ENCODE results near the gene SKI.
A peak's percentile ranks its signal among the peaks of the same experiment; 100 is the strongest.

SKI gene

GRCh38 chr1:2208309-2209239, 19.5 kb upstream of the SKI start:
- H3K4me3 ChIP-seq (ENCODE audit: low read depth, low read length), result no peak overlapping the region
- DNase-seq (ENCODE audit: low read depth, low spot score), result peak; percentile 95
- no peak for TF ChIP-seq CTCF (IDR thresholded peaks at IDR 0.05; ENCODE audit: low read depth, low read length)
- in situ Hi-C loops (cut with HindIII; ENCODE audit: low sequenced_read_pairs), result no loop called here

- no peak for TF ChIP-seq CTCF (IDR thresholded peaks at IDR 0.05; ENCODE audit: low read depth, low read length)
Observed at GRCh38 chr1:2209400-2210083, 18.6 kb upstream of the SKI start.

GRCh38 chr1:2210084-2210653, 17.9 kb upstream of the SKI start:
- in situ Hi-C loops (cut with HindIII; ENCODE audit: low sequenced_read_pairs), result no loop called here
- H3K4me3 ChIP-seq (ENCODE audit: low read depth, low read length), result no peak overlapping the region
- no peak for TF ChIP-seq CTCF (IDR thresholded peaks at IDR 0.05; ENCODE audit: low read depth, low read length)
- DNase-seq (ENCODE audit: low read depth, low spot score), result no peak

More at GRCh38 chr1:2209400-2210083, 18.6 kb upstream of the SKI start:
- in situ Hi-C loops (cut with HindIII; ENCODE audit: low sequenced_read_pairs), result no loop called here
- H3K4me3 ChIP-seq (ENCODE audit: low read depth, low read length), result no peak overlapping the region
- DNase-seq (ENCODE audit: low read depth, low spot score), result no peak

- no peak overlapping the region for H3K4me3 ChIP-seq (ENCODE audit: low read depth, low read length)
- no peak for TF ChIP-seq CTCF (IDR thresholded peaks at IDR 0.05; ENCODE audit: low read depth, low read length)
- DNase-seq (ENCODE audit: low read depth, low spot score), result no peak
- in situ Hi-C loops (cut with HindIII; ENCODE audit: low sequenced_read_pairs), result no loop called here
Observed at GRCh38 chr1:2210786-2211185, 17.3 kb upstream of the SKI start.

GRCh38 chr1:2212274-2212531, 15.9 kb upstream of the SKI start:
- no peak for DNase-seq (ENCODE audit: low read depth, low spot score)
- peak overlapping the region; percentile 10 for H3K4me3 ChIP-seq (ENCODE audit: low read depth, low read length)
- in situ Hi-C loops (cut with HindIII; ENCODE audit: low sequenced_read_pairs), result no loop called here
- TF ChIP-seq CTCF (IDR thresholded peaks at IDR 0.05; ENCODE audit: low read depth, low read length), result no peak

GRCh38 chr1:2212532-2213491, 15.3 kb upstream of the SKI start:
- peak overlapping the region; percentile 14 for H3K4me3 ChIP-seq (ENCODE audit: low read depth, low read length)
- TF ChIP-seq CTCF (IDR thresholded peaks at IDR 0.05; ENCODE audit: low read depth, low read length), result peak; percentile 34
- peak; percentile 98 for DNase-seq (ENCODE audit: low read depth, low spot score)
- in situ Hi-C loops (cut with HindIII; ENCODE audit: low sequenced_read_pairs), result no loop called here
